Hematopoietic multipotent progenitor cell (in vitro differentiated cells): ENCODE data around the gene PINK1. TPM values are rescaled to one million over a fixed set of nuclear protein-coding genes. Genes with fewer than 3 reads are reported as not detected.

ENCODE experiments used
- DNase-seq, 3 donors: peaks; one replicate each; pipeline ENCODE4 v3.0.0-alpha.2; 2011 to 2015; ENCODE audit warnings: low read depth in 2 of 3, low spot score in 2 of 3
- total RNA-seq: library from RNA; depleted of rRNA; stranded (reverse); fragments of >200 nt; gene quantifications from one replicate; pipeline ENCODE4 v1.2.3, GENCODE V29; 2012

PINK1 gene
- total RNA-seq, 1 donor, result 53.3 TPM

GRCh38 chr1:20700636-20701215 lies 67.5 kb downstream of the PINK1 start:
- no peak for DNase-seq

Other genes starting within 250 kb of the PINK1 start
- not detected for gene CAMK2N1, start 147.2 kb upstream of the PINK1 start, total RNA-seq
- 25.3 TPM for gene MUL1, start 125.3 kb upstream of the PINK1 start, total RNA-seq
- under 0.01 TPM for gene FAM43B, start 80.9 kb upstream of the PINK1 start, total RNA-seq
- gene CDA, start 44.4 kb upstream of the PINK1 start, total RNA-seq, result 0.27 TPM
- 277 TPM for gene DDOST, start 27.9 kb downstream of the PINK1 start, total RNA-seq
- gene KIF17, start 84.5 kb downstream of the PINK1 start, total RNA-seq, result 0.27 TPM
- not detected for gene SH2D5, start 99.2 kb downstream of the PINK1 start, total RNA-seq
- gene HP1BP3, start 153.8 kb downstream of the PINK1 start, total RNA-seq, result 104 TPM